OCI-M1 (cell line): ENCODE results near the gene SPATS2L.
A peak's percentile ranks its signal among the peaks of the same experiment; 100 is the strongest.

ENCODE experiments used
- DNase-seq: peaks from one replicate; lab custom pipeline; 2025; lab: John Stamatoyannopoulos, UW

SPATS2L gene

DNA sequence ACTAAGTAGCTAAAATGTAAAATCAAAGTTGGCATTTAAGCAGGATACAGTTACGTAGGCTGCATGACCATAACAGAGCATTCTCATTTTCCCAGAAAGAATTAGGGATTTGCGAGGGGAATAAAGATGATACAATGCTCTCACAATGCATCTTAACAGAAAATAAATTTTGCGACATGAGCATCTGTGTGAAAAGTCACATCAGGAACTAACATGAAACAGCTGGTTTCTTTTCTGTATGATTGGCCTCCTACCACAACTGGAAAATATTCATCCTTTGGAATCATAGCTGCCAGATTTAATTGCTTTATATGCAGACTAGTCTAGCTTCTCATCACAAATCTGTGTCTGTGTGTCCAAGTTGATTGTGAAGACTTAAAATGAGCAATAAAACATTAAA is 137.4 kb downstream of the SPATS2L start:
- DNase-seq: no peak

DNA sequence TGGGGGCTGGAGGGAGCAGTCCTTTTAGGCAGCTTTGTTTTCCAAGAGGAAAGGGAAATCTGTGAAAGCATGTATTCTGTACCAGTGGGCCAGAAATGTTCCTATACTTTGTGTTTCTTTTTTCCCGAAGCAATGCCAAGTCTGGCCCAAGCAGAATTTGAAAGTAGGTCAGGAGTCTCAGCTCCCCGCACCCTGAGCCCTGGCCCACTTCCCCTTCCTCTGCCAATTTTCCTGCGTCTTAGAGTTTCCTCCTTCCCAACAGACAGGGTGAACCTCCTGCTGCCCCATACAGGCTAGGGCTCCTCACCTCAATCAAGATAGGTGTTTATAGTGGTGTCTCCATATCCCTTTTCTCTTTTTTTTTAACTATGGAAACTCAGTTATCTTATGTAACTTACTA is 138.0 kb downstream of the SPATS2L start:
- no peak for DNase-seq

DNA sequence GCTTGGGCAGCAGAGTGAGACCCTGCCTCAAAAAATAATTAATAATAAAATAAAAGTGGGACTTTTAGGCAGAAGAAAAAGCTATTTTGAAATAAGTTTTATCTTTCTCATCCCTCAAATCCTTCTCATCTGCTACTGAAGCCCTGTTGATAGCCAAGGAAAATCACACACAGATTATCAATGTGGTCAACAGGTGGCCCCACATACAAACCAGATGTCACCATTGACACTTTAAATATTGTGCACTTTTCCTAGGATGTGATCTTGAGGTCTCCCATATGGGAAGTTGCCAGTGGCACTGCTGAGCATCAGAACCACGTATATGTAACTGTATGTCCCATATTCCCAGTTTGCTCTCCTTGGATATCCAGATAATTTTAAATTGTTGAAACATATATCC is 138.8 kb downstream of the SPATS2L start:
- no peak for DNase-seq

DNA sequence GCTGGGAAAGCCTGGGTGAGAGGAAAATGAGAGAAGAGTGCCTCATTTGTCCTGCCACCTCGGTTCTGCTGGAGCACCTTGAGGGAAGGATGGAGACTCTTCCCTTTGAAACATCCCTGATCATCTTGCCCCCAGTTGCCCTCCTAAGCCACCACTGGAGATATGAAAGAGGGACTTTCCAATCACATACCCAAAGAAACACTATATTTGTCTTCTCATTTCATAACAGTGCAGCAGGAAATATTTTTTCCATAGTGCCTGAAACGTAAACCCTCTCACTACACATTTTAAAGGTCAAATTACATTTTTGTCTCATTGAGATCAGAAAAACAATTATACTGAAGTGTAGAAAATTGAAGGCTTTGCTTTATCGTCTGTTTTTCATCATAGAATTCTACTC is 140.1 kb downstream of the SPATS2L start:
- DNase-seq: no peak

DNA sequence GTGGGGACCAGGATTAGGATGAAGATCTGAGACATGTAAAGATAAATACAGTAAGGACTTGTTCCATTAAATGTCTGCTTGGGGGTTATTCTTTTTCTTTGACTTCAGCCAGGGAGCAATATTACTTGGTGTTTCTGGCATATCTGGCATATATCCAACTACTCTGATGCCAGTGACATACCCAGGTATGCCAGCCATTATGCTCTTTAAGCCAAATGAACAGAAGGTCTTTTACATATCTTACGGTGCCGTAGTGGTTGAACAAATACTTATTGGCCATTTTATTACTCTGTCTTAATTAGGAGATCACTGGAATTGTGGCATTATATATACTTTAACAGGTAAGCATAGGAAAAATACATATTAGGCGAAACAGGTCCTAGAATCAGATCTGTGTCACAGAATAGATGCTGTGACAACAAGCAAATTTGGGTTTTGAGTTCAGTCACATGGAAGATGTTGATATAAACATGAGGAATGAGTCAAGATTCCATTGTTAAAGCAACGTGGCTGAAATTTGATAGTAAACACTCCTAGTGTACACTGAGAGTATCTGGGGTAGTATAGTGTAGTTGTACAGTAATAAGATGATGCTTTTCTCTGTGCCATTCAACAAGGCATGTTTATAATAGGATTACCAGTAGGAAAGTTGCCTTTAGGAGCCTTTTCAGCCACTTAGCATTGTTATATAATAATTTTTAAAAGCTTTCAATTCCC is 140.8 kb downstream of the SPATS2L start:
- DNase-seq: no peak

DNA sequence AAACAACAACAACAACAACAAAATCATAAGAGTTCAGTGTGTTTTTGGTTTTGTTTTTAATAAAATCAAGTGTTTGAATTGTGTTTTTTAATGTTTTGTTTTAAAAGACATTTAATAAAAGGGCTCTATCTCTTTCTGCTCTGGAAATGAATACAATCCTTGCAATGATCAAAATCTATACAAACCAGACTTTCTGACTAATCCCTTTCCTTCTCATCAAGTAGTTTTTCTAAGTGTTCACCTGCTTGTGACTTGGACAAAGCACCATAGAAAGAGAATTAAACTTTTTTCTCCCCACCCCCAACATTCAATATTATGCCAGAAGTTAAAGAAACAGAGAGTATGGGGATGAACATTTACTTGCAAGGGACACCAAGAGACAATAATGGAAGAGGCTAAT is 142.0 kb downstream of the SPATS2L start:
- no peak for DNase-seq

DNA sequence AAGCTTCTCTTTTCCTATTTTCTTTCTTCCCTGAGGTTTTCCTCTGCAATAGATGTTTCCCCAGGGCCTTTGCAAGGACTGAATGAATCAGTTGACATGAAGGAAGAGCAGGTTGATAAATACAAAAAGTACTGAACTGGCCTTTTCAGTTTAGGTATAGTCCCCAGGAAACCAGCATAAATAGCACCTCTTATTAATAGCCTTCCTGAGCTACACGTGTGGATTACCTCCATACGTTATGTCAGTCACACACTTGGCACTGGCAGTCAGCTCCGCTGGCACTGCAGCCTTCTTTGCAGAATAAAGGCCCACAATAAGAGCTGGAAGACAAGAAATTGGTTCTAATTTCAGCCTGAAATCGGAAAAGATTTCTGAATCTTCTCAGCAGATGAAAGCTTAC is 142.7 kb downstream of the SPATS2L start:
- no peak for DNase-seq

DNA sequence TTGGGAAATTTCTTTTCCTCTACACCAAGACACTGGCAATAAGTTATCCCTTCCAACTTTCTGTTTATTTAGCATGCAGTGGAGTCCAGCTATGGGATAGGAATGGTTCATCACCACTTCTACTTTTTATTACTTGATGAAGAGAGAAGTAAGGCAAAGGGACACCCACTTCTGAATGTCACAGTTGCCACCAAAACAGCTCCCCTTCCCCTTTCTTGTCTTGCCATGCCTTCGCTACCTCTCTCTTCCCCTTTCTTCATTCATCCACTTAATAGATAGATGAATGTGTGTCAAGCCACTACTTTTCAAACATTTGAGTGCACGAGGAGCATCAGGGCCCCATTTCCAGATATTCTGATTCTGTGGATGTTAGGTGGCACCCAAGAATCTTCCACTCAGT is 143.8 kb downstream of the SPATS2L start:
- no peak for DNase-seq

DNA sequence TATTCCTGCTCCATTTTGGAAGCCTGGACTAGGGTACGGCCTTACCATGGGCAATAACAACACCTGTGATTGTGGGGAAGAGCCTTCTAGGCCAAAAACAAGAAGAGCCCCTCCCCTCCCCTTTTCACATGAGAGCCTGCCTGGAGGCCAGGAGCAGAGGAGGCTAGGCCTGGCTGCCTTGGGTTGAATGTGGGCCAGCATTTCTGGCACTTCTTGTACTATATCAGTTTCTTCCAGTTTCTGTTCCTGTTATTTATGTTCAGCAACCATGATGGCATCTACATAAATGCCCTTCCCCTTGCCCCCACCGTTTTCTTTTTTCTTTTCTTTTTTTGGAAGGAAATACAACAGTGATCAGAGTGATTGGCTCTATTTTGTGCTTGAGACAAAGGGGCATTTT is 145.0 kb downstream of the SPATS2L start:
- DNase-seq: no peak

DNA sequence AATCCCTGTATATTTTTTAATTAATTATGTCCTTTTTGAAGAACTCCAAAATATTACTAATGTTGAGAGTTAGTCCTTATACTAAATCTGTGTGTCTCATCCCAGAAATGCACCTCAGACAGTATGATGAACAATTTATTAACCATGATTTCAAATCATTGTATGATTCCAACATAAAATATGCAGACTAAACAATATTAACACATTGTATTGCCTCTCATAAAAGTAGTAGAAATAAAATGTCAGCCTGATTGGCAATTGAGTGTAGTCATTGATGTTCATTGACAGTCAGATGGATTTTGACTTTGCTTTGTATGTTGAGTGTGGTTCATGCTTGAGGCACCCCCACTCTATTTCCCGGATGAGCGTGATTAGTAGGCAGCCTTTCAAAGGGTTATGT is 145.9 kb downstream of the SPATS2L start:
- no peak for DNase-seq

DNA sequence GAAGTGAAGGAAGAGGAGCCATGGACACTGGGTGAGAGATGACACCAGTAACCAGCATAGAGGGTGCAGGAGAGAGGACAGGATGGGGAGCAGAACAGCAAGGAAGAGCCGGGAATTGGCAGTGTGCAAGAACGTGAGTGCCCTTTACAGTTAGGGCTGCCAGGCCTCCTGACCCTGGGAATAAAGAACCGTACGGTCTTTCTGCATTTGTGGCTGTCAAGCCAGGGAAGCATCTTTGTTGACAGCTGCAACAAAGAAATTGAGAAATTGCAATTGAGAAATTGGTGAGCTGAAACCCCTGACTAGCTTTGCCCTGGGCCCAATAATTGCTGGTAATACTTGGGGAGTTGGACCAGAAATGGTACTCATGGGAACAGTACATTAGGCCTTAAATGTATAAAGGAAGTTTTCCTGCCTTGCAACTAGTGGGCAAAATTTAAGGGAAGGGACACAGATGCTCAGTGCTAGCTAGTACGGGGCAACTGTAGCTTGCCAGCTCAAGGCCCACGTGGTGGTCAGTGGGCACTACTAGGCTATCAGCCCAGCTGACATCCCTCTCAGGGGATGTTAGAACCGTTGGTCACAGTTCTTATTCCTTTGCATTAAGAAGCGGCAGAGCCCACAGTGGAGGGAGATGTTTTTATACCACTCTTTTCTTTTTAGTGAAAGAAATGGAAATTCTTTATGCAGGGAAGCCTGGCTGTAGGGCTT is 146.8 kb downstream of the SPATS2L start:
- DNase-seq: no peak

DNA sequence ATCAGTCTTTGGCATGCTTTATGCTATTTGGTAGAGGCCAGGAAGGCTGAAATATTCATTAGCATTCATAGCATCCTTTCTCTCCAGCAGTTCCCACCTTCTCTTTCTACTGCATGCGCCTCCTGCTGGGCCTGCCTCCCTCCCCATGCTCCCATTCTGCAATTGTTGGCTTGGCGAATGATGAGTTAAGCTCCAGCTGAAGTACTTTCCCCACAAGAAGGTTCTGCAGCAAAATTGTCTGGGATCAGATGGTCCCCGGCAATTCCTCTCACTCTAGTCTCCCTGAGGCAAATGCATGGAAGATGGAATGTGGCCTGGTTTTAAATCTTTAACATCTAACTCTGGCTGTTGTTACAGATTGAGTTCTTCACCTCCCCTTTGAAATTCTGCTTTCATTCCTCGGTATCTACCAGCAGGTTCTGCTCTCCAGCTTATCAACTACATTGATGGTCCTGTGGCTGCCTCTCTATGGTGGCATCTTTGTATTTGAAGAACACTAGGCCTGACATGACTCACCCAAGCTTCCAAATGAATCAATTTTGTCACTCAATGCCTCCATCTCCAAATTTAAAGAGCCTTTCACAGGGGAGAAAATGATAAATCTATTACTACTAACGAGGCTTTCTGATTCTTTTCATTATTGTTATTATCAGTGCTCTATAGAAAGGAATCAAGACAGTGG is 147.5 kb downstream of the SPATS2L start:
- no peak for DNase-seq

DNA sequence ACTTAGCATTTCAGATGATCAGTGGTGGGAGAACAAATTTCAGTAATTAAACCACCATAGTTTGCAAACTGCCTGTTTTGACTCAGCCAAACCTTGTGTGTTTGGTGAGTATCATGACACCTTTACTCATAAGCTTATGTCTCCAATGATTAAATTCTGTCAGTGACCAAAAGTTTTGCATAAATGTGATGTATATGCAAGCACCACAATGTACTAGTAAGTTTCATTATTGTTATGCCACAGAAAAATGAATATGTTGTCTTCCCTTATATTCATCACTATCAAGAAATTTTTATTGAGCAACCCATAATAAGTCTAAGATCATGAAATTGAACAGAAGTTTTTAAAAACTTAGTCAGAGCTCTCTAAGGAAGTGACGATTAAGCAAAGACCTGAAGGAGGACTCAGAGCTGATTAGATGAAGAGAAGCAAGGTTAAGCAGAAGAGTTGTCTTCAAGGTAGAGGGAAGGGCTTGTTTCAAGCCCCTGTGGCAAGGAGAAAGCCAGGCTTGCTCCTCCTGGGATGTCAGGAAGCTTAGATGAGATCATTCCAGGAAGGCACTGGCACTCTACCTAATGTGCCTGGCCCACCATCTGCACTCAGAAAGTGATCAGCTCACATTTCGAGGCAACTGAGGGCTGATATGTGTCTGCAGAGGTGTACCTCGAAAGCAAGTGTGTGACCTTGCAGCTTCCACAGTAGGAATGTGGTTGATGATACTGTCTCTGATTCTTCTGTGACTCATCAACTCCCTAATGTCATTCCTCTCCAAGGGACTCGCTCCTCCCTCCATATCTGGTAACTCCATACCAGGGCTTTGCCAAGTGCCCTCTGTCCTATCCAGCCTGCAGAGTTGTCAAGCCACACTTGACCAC is 148.7 kb downstream of the SPATS2L start:
- DNase-seq: no peak

DNA sequence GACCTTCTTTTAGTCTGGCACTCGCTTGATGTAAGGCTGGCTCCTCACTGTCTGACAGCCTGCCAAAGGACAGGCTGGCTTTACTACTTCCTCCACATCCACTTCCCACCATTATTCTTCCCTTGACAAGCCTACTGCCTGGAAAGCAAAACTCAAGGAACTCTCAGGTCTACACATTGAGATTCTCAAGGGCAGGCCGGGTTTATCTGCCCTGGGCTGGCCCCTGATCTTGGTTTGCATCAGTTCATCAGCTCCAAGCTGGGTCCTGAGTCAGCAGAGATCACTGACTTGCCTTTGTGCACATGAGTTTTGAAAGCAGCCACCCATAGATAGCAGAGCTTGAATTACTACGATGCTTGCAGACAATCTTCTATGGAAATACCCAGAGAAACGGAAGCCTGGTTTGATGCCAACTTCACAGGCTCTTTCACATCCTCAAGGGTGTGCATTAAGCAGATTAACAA is 149.5 kb downstream of the SPATS2L start:
- DNase-seq: peak; percentile 57

DNA sequence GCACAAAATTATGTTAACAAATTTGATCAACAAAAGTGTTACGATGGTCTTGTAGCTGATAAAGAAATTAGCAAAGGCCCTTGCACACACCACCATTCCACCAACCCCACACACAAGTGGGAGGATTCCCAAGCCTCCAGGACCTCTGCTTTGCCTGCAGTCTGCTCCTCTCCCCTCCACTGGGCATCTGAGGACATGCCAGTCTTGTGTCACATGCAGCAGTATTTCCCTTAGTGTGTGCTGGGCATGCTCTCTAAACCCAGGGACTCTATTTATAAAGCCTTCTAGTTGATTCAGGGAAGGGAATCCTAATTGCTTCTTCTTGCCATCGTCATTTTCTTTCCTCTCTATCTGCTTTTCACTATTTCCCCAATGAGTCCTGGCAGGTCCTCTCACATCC is 150.1 kb downstream of the SPATS2L start:
- DNase-seq: no peak

DNA sequence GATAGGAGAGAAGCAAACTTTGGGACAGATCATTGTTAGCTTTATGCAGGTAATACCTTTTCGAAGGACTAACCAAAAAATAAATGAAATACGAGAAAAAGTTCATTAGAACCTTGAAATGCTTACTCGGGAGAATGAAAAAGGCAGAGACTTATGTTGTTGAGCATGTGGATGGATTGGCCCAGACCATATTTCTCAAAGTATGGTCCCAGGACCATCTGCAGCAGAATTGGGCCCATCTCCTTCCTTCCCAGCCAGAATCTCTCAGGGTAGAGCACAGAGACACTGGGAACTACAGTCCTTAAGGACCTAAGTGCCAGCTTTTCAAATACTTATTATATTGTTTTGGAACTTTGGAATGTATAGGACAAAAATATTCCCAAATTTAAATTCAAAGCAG is 152.6 kb downstream of the SPATS2L start:
- no peak for DNase-seq

DNA sequence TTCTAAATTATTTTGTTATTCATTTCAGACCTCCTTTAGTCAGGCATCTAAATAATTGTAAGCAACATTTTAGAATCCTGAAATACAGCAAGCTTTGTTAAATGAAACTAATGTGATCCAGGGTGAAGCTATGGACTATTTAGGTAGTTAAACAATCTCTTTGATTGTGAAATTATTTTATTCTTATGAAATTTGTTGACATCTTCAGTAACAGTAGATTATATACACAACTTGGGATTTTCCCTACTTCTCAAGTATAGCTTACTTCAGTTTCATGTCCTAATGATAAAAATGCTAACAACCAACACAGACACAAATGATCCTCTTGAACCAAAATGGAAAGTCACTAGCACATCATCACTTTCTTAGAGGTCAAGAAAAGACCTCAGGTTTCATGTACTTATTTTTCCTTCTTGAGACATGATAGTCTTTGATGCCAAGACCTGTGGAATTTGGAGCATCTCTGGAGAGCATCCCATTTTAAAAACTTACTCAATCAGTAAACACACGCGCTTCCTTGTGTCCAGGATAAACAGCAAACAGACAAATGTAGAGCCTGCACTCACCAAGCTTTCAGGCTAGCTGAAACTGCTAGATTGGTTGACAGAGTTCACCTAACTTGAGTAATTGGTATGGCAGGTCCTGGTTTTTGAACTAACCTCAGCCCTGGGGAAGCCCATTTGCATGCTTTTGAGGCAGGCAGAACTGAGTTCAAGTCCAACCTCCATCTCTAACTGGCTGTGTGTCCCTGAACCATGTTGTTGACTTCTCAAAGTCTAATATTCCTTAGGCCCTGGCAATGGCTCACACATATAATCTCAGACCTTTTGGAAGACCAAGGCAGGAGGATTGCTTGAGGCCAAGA is 155.6 kb downstream of the SPATS2L start:
- no peak for DNase-seq

DNA sequence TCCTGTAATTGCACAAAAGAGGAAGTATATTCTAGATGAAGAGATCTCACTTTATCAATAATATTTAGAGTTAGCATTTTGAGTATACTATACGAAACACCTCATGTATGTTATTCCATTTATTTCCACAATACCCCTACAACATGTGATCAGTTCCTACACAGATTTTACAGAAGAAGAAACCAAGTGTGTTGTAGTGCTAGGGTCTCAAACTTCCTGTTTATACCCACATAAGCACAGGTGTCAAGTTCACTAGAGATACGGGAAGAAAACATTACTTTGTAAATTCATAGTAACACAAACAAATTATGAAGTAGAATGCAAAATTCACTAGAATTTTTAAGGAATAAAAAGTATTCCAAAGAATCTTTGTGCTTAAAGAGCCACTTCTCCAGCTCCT is 157.0 kb downstream of the SPATS2L start:
- DNase-seq: no peak

DNA sequence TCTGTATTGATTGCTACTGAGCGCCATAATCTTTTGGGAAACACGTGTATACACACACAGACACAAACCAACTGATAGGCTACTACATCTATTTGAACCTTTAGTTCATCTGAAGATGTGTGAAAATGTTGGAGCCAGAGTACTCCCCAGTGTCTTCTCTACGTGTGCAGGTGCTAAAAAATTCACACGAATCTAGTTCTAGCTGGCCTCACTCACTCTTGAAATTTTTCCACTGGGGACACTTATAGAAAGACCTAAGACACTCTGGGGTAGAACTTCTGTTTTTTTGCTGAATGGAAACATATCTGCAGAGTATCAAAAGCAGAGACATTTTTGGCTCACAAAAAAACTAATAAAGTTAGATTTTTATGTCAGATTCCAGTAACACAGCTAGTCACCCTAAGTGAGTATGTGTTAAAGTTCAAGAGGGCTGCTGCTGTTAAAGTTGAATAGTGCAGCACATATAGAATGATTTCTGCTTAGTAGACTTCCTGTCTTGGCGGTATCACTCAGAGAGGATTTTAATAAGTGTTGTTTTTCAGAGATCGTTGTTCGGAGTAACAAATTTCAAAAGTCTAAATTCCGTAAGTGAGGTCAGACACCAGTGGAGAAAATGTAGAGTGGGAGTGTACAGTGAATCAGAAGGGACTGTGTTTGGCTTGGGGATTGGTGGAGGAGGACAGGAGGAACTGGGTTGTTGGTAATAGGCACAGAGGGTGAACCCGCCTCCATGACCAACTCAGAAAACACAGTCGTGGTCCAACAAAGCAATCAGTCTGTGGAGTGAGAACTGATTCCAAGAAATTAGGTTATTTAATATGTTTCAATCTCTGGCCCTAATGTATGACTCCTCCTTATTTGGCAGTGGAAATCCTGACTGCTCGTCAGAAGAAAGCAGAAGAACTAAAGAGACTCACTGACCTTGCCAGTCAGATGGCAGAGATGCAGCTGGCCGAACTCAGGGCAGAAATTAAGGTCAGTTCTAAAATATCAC is 160.2 kb downstream of the SPATS2L start:
- DNase-seq: no peak
